Kidney capillary endothelial cell (primary cell): Measurements from ENCODE around the gene ABHD16A.
A peak's percentile ranks its signal among the peaks of the same experiment; 100 is the strongest.

Experiments used
- DNase-seq: peaks from one replicate; pipeline ENCODE4 v3.0.0-alpha.2; 2018; ENCODE audit warnings: low spot score

ABHD16A gene

GRCh38 chr6:31662124-31662723, 40.9 kb downstream of the ABHD16A start:
- DNase-seq = no peak

- DNase-seq = no peak
These were observed 41.6 kb downstream of the ABHD16A start for GRCh38 chr6:31661262-31662123.

- peak; percentile 69 for DNase-seq
These were observed 42.5 kb downstream of the ABHD16A start, which contains the start of gene C6orf47 for GRCh38 chr6:31660381-31661261. Gene C6orf47 (minus strand): TSS chr6:31660778. CDS start chr6:31659947, 831 bp downstream.

- DNase-seq = no peak
These were observed 43.3 kb downstream of the ABHD16A start for GRCh38 chr6:31659649-31660380.

GRCh38 chr6:31658983-31659648, 44.0 kb downstream of the ABHD16A start:
- no peak for DNase-seq

GRCh38 chr6:31658158-31658688, 44.9 kb downstream of the ABHD16A start:
- DNase-seq = no peak

GRCh38 chr6:31657406-31658157, 45.5 kb downstream of the ABHD16A start:
- DNase-seq = no peak

GRCh38 chr6:31655349-31656237, 47.5 kb downstream of the ABHD16A start, which contains the start of gene APOM:
Gene APOM (plus strand): TSS chr6:31655894. CDS start chr6:31655967, 73 bp downstream.
- DNase-seq = no peak

- DNase-seq = no peak
These were observed 48.4 kb downstream of the ABHD16A start for GRCh38 chr6:31654574-31655348.

GRCh38 chr6:31652925-31653724, 50.0 kb downstream of the ABHD16A start:
- DNase-seq = no peak

GRCh38 chr6:31651602-31652191, 51.4 kb downstream of the ABHD16A start:
- peak; percentile 85 for DNase-seq

- no peak for DNase-seq
These were observed 57.8 kb downstream of the ABHD16A start for GRCh38 chr6:31645325-31645724.

GRCh38 chr6:31643818-31644454, 59.2 kb downstream of the ABHD16A start:
- no peak for DNase-seq

- no peak for DNase-seq
These were observed 60.1 kb downstream of the ABHD16A start for GRCh38 chr6:31642798-31643570.

GRCh38 chr6:31641370-31641769, 61.8 kb downstream of the ABHD16A start:
- no peak for DNase-seq

GRCh38 chr6:31640612-31641011, 62.5 kb downstream of the ABHD16A start:
- no peak for DNase-seq
